ENCODE measurements around the gene PIK3R1. TPM values are rescaled to one million over a fixed set of nuclear protein-coding genes. Genes with fewer than 3 reads are reported as not detected.
A peak's percentile ranks its signal among the peaks of the same experiment; 100 is the strongest.

Gene PIK3R1
- total and polyA plus RNA-seq, 10 donors = 4.9 to 200 (median 108) TPM

GRCh38 chr5:68225188-68225910 is 9.8 kb downstream of the PIK3R1 start:
- DNase-seq = no peak
- Histone ChIP-seq H3K27ac (peak overlapping the region in 6 of 8 donors; percentile 47 to 68 (median 53)), H3K9me3 (peaks cover 0 to 13% (median 10%) of the 10 kb centered on the region in 8 donors), H3K4me3 (no peak overlapping the region), H3K36me3 (peaks cover 6 to 59% (median 15%) of the 10 kb centered on the region in 6 donors), H3K4me1 (peaks cover 40 to 100% (median 83%) of the 10 kb centered on the region in 6 donors), H3K27me3 (replicated peaks in 1 of 7) (no peaks in the 10 kb centered on the region)
- intact Hi-C loops (cut with DNase I; ENCODE audit: low total_unique reads) = no loop called here
- TF ChIP-seq CTCF (IDR thresholded peaks at IDR 0.05 in 8 of 11, conservative IDR thresholded peaks at IDR 0.05 in 3 of 11) (no peak), POLR2A (IDR thresholded peaks at IDR 0.05) (no peak), POLR2AphosphoS5 (IDR thresholded peaks at IDR 0.05) (peak in 1 of 3 donors; percentile 58)
- WGBS, 5 donors = 68 to 77% (median 70%) methylated on average over 12 of the region's 12 CpGs

- H3K27me3 ChIP-seq (replicated peaks in 1 of 7) = no peaks in the 10 kb centered on the region
- peaks cover 6 to 59% (median 15%) of the 10 kb centered on the region in 6 donors for H3K36me3 ChIP-seq
- intact Hi-C loops (cut with DNase I; ENCODE audit: low total_unique reads) = no loop called here
- H3K4me3 ChIP-seq = no peak overlapping the region
- peak; percentile 72 for DNase-seq
- peaks cover 46 to 100% (median 85%) of the 10 kb centered on the region in 6 donors for H3K4me1 ChIP-seq
- H3K9me3 ChIP-seq = peaks cover 0 to 6% (median 4%) of the 10 kb centered on the region in 8 donors
- peak overlapping the region in 6 of 8 donors; percentile 30 to 68 (median 50) for H3K27ac ChIP-seq
- 74 to 85% (median 80%) methylated on average over 15 of the region's 15 CpGs for WGBS, 5 donors
- no peak for TF ChIP-seq POLR2AphosphoS5 (IDR thresholded peaks at IDR 0.05)
- TF ChIP-seq CTCF (IDR thresholded peaks at IDR 0.05 in 8 of 11, conservative IDR thresholded peaks at IDR 0.05 in 3 of 11) = no peak
- TF ChIP-seq POLR2A (IDR thresholded peaks at IDR 0.05) = no peak
These were observed 10.5 kb downstream of the PIK3R1 start for GRCh38 chr5:68225911-68226545.

- H3K9me3 ChIP-seq = peaks cover 0 to under 1% (median 0%) of the 10 kb centered on the region in 8 donors
- DNase-seq = no peak
- 55 to 74% (median 64%) methylated on average over 8 of the region's 8 CpGs for WGBS, 5 donors
- peaks cover 6 to 62% (median 15%) of the 10 kb centered on the region in 6 donors for H3K36me3 ChIP-seq
- intact Hi-C loops (cut with DNase I; ENCODE audit: low total_unique reads) = no loop called here
- H3K4me3 ChIP-seq = no peak overlapping the region
- H3K4me1 ChIP-seq = peaks cover 46 to 100% (median 88%) of the 10 kb centered on the region in 6 donors
- H3K27me3 ChIP-seq (replicated peaks in 1 of 7) = no peaks in the 10 kb centered on the region
- H3K27ac ChIP-seq = peak overlapping the region in 3 of 8 donors; percentile 50 to 68 (median 62)
- TF ChIP-seq POLR2A (IDR thresholded peaks at IDR 0.05) (no peak), POLR2AphosphoS5 (IDR thresholded peaks at IDR 0.05) (no peak)
These were observed 11.1 kb downstream of the PIK3R1 start for GRCh38 chr5:68226546-68227073.

- Histone ChIP-seq H3K9me3 (no peaks in the 10 kb centered on the region), H3K36me3 (peaks cover 6 to 65% (median 15%) of the 10 kb centered on the region in 6 donors), H3K4me1 (peaks cover 45 to 100% (median 88%) of the 10 kb centered on the region in 6 donors), H3K27ac (no peak overlapping the region), H3K27me3 (replicated peaks in 1 of 7) (no peaks in the 10 kb centered on the region), H3K4me3 (no peak overlapping the region)
- 78 to 80% (median 78%) methylated on average over 7 of the region's 7 CpGs for WGBS, 5 donors
- no peak for TF ChIP-seq POLR2AphosphoS5 (IDR thresholded peaks at IDR 0.05)
- no peak for TF ChIP-seq CTCF (IDR thresholded peaks at IDR 0.05 in 8 of 11, conservative IDR thresholded peaks at IDR 0.05 in 3 of 11)
- no peak for TF ChIP-seq POLR2A (IDR thresholded peaks at IDR 0.05)
- DNase-seq = no peak
- intact Hi-C loops (cut with DNase I; ENCODE audit: low total_unique reads) = no loop called here
These were observed 12.1 kb downstream of the PIK3R1 start for GRCh38 chr5:68227532-68228160.
